Measurements from ENCODE around the gene TOGARAM1.

TOGARAM1 gene

DNA sequence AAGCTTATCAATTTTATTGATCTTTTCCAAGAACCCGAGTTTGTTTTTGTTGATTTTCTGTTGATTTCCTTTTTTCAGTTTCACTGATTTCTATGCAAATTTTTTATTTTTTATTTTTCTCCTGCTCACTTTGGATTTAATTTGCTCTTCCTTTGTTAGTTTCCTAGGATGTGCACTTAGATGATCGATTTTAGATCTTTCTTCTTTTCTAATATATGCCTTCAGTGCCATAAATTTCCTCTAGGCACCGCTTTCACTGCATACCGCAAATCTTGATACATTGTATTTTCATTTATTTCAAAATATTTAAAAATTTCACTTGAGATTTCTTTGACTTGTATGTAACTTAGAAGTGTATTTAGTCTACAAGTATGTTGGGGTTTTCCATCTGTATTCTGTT, 9.5 kb downstream of the TOGARAM1 start:
- no peak overlapping the region for H3K27ac ChIP-seq

DNA sequence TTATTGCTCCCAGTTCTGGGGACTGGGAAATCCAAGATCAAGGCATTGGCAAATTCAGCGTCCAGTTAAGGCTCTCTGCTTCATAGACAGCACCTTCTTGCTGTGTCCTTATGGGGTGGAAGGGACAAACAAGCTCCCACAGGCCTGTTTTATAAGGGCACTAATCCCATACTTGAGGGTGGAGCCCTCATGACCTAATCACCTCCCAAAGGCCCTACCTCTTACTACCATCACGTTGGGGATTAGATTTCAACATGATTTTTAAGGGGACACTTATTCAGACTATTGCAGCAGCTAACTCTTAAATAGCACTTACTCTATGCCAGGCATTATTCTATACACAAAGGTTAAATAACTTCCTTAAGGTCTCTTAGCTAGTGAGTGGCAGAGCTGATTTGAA, 17.3 kb downstream of the TOGARAM1 start:
- Histone ChIP-seq H3K9ac (no peak overlapping the region), H3K4me2 (no peak overlapping the region), H3K9me3 (replicated peaks in 1 of 11) (peaks cover 0 to 9% (median 0%) of the 10 kb centered on the region in 11 experiments; a peak in 5 of 22 replicates), H3K4me1 (no peaks in the 10 kb centered on the region), H4K20me1 (peaks cover 0 to 8% (median 0%) of the 10 kb centered on the region in 11 experiments; a peak in 2 of 22 replicates), H3K27ac (no peak overlapping the region), H3K4me3 (no peak overlapping the region), H3K27me3 (no peaks in the 10 kb centered on the region), H3K36me3 (peaks cover 0 to 6% (median 0%) of the 10 kb centered on the region in 11 experiments; a peak in 1 of 22 replicates)
- no peak for TF ChIP-seq Cebpa-rat (IDR thresholded peaks at IDR 0.05)

More for the DNA sequence above, 9.5 kb downstream of the TOGARAM1 start:
- H4K20me1 ChIP-seq: no peaks in the 10 kb centered on the region
- H3K9me3 ChIP-seq (replicated peaks in 1 of 11): peaks cover 46 to 77% (median 62%) of the 10 kb centered on the region in 11 experiments
- H3K27me3 ChIP-seq: no peaks in the 10 kb centered on the region
- TF ChIP-seq Cebpa-rat (IDR thresholded peaks at IDR 0.05): no peak
- no peak overlapping the region for H3K9ac ChIP-seq
- H3K4me3 ChIP-seq: no peak overlapping the region; a peak in 1 of 20 replicates
- peaks cover 4 to 48% (median 29%) of the 10 kb centered on the region in 11 experiments; a peak in 13 of 22 replicates for H3K36me3 ChIP-seq
- no peak overlapping the region for H3K4me2 ChIP-seq
- peaks cover 0 to 22% (median 7%) of the 10 kb centered on the region in 10 experiments; a peak in 10 of 20 replicates for H3K4me1 ChIP-seq

DNA sequence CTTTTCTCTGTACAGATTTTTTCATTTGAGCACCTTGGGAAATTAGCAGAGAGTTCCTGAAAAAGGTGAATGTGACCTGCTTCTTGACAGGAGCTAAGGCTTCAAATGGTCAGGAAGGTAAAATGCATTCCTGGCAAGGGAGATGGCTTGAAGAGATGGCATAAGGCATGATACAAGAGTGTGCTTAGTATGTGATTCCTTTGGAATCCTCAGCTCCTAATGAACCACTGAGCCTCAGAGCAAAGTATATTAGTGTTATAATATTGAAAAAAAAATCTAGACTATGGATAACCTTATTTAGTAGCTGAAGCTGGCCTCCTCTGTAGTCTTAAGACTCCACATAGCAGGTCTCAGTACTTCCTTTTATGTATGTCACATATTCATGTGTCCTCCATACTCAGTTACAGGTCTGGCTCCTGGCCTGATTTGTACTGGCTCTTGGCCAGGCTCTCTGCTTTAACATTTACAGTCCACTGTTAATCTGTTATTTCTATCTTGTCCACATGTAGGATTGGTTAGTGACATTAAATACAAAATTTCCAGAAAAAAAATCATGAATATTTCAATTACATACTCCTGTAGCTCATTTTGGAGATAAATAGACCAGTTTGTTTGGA, 17.9 kb downstream of the TOGARAM1 start:
- no peak overlapping the region for H3K9ac ChIP-seq
- peaks cover 0 to 3% (median 0%) of the 10 kb centered on the region in 10 experiments; a peak in 1 of 20 replicates for H3K4me1 ChIP-seq
- no peaks in the 10 kb centered on the region for H3K27me3 ChIP-seq
- H3K4me3 ChIP-seq: no peak overlapping the region
- peaks cover 0 to 6% (median 0%) of the 10 kb centered on the region in 11 experiments; a peak in 1 of 22 replicates for H3K36me3 ChIP-seq
- TF ChIP-seq Cebpa-rat (IDR thresholded peaks at IDR 0.05): no peak
- no peak overlapping the region for H3K4me2 ChIP-seq
- H3K9me3 ChIP-seq (replicated peaks in 1 of 11): peaks cover 0 to 8% (median 0%) of the 10 kb centered on the region in 11 experiments; a peak in 4 of 22 replicates
- H4K20me1 ChIP-seq: peaks cover 0 to 8% (median 0%) of the 10 kb centered on the region in 11 experiments; a peak in 2 of 22 replicates
- no peak overlapping the region for H3K27ac ChIP-seq

DNA sequence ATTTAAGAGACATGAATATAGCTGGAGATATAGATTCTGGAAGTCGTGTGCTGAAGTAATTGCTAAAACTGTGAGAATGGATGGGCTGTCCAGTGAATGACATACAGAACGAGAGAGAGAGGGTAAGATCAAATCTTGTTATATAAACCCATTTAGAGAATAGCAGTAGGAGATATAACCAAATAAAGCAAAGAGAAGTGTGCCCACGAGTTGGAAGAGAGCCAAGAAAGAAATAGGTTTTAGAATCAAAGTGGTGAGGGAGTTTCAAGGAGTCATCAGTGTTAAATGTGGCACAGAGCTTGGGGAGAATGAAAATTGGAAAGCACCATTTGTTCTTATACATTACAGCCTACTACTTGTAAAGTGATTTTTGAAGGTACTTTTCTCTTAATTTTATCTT, 19.2 kb downstream of the TOGARAM1 start:
- Histone ChIP-seq H4K20me1 (peaks cover 0 to 8% (median 0%) of the 10 kb centered on the region in 11 experiments; a peak in 2 of 22 replicates), H3K4me1 (peaks cover 0 to 5% (median 0%) of the 10 kb centered on the region in 10 experiments; a peak in 1 of 20 replicates), H3K4me3 (no peak overlapping the region), H3K36me3 (peaks cover 0 to 6% (median 0%) of the 10 kb centered on the region in 11 experiments; a peak in 3 of 22 replicates), H3K9me3 (replicated peaks in 1 of 11) (peaks cover under 1 to 13% (median 8%) of the 10 kb centered on the region in 11 experiments; a peak in 19 of 22 replicates), H3K27me3 (no peaks in the 10 kb centered on the region), H3K9ac (no peak overlapping the region), H3K27ac (no peak overlapping the region), H3K4me2 (no peak overlapping the region)
- TF ChIP-seq Cebpa-rat (IDR thresholded peaks at IDR 0.05): no peak

DNA sequence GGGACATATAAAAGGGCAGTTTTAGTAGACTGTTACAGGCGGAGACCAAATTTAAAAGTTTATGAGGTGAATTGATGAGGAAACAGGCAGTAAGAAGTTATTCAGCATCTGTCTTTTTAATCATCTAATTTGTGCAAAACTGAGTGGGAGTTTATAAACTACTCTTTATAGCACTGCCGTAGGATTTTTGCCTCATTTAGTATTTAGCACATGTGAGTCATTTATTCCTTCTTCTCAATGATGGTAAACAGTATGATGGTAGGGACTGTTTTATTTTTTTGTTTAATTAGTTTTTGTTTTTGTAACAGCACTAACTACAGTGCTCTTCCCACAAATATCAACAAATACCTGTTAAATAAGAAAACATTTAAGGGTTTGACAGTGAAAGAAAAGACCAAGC, 20.6 kb downstream of the TOGARAM1 start:
- H4K20me1 ChIP-seq: peaks cover 0 to 8% (median 0%) of the 10 kb centered on the region in 11 experiments; a peak in 2 of 22 replicates
- no peak overlapping the region for H3K9ac ChIP-seq
- no peaks in the 10 kb centered on the region for H3K27me3 ChIP-seq
- H3K4me2 ChIP-seq: no peak overlapping the region
- peaks cover 9 to 23% (median 17%) of the 10 kb centered on the region in 11 experiments; a peak in 20 of 22 replicates for H3K9me3 ChIP-seq (replicated peaks in 1 of 11)
- no peak overlapping the region for H3K27ac ChIP-seq
- TF ChIP-seq Cebpa-rat (IDR thresholded peaks at IDR 0.05): no peak
- H3K4me3 ChIP-seq: no peak overlapping the region
- peaks cover 0 to 5% (median 0%) of the 10 kb centered on the region in 10 experiments; a peak in 1 of 20 replicates for H3K4me1 ChIP-seq
- H3K36me3 ChIP-seq: peaks cover 0 to 6% (median 0%) of the 10 kb centered on the region in 11 experiments; a peak in 4 of 22 replicates

DNA sequence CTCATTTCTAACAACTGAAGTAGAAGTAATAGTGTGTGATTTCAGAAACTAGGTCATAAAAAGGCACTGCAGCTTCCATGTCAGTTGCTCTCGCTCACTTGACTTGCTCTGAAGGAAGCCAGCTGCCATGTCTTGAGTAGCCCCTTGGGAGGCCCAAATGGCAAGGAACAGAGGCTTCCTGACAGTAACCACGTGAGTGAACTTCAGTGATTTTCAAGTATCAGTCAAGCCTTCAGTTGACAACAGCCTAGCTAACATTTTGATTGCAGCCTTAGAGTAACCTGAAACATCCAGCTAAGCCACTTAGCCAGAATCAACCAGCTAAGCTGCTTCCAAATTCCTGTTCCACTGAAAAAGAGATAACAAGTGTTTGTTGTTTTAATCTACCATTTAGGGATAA, 26.7 kb downstream of the TOGARAM1 start:
- TF ChIP-seq Cebpa-rat (IDR thresholded peaks at IDR 0.05): no peak
- Histone ChIP-seq H3K9me3 (replicated peaks in 1 of 11) (peaks cover 9 to 34% (median 20%) of the 10 kb centered on the region in 11 experiments; a peak in 20 of 22 replicates), H3K27ac (peak overlapping the region in 3 of 11 experiments; percentile 5 to 41 (median 8); a peak in 3 of 22 replicates), H4K20me1 (no peaks in the 10 kb centered on the region), H3K4me3 (no peak overlapping the region; a peak in 1 of 20 replicates), H3K9ac (no peak overlapping the region), H3K4me1 (peaks cover 13 to 24% (median 19%) of the 10 kb centered on the region in 10 experiments), H3K27me3 (no peaks in the 10 kb centered on the region), H3K4me2 (peak overlapping the region; percentile 29 to 94 (median 55)), H3K36me3 (peaks cover 0 to 5% (median 0%) of the 10 kb centered on the region in 11 experiments; a peak in 4 of 22 replicates)

DNA sequence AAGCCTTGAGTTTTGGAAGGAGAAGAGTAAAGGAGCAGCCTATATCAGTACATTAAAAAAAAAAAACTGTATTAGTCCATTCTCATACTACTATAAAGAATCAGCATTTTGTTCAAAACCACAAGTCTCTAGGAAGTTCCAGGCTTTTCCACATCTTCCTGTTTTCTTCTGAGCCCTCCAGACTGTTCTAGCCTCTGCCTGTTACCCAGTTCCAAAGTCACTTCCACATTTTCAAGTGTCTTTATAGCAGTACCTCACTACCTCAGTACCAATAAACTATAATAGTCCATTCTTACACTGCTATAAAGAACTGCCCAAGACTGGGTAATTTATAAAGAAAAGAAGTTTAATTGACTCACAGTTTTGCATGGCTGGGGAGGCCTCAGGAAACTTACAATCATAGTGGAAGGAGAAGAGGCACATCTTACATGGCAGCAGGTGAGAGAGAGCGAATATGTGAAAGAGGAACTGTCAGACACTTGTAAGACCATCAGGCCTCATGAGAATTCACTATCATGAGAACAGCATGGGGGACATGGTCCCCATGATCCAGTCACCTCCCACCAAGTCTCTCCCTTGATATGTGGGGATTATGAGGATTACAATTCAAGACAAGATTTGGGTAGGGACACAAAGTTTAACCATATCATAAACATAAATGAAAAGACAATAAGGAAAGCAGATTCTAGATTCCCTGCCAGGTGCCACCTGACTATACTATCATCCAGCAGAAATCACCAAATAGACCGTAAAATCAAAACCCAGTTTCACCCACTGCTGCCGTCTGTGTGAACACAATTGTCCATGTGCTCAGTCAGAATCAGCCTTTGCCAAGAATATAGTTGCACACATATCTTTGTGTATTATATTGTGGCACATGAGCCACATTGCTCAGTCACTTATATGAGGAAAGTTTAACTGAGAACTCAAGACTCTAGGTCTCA, 27.8 kb downstream of the TOGARAM1 start:
- Histone ChIP-seq H3K4me3 (no peak overlapping the region), H3K36me3 (peaks cover 0 to 11% (median 0%) of the 10 kb centered on the region in 11 experiments; a peak in 7 of 22 replicates), H3K27ac (no peak overlapping the region), H3K4me2 (peak overlapping the region in 10 of 11 experiments; percentile 5 to 94 (median 55); a peak in 13 of 22 replicates), H4K20me1 (no peaks in the 10 kb centered on the region), H3K9me3 (replicated peaks in 1 of 11) (peaks cover 9 to 34% (median 20%) of the 10 kb centered on the region in 11 experiments; a peak in 20 of 22 replicates), H3K27me3 (no peaks in the 10 kb centered on the region), H3K9ac (no peak overlapping the region), H3K4me1 (peaks cover 13 to 22% (median 19%) of the 10 kb centered on the region in 10 experiments)
- no peak for TF ChIP-seq Cebpa-rat (IDR thresholded peaks at IDR 0.05)

DNA sequence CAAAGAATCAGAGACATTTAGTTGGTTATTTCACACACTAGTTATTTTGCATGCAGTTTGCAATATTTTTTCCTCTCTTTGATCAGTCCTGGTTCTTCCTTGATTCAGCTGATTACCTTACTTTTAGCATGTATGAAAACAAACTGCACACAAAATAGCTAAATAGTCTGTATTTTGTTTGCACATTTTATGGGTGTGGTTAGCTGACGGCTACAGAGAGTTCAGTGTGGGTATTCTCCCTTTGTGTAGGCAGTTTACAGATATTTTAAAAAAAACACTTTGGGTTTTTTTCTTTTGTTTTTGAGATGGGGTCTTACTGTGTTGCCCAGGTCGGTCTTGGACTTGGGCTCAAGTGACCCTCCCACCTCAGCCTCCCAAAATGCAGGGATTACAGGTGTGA, 28.5 kb downstream of the TOGARAM1 start:
- no peak overlapping the region for H3K9ac ChIP-seq
- no peak for TF ChIP-seq Cebpa-rat (IDR thresholded peaks at IDR 0.05)
- peaks cover 5 to 30% (median 15%) of the 10 kb centered on the region in 11 experiments; a peak in 20 of 22 replicates for H3K9me3 ChIP-seq (replicated peaks in 1 of 11)
- no peak overlapping the region for H3K27ac ChIP-seq
- H3K4me2 ChIP-seq: no peak overlapping the region
- no peaks in the 10 kb centered on the region for H3K27me3 ChIP-seq
- H3K36me3 ChIP-seq: peaks cover 0 to 7% (median 0%) of the 10 kb centered on the region in 11 experiments; a peak in 5 of 22 replicates
- no peaks in the 10 kb centered on the region for H4K20me1 ChIP-seq
- H3K4me3 ChIP-seq: no peak overlapping the region
- peaks cover 13 to 21% (median 19%) of the 10 kb centered on the region in 10 experiments for H3K4me1 ChIP-seq

All from BLaER1 treated with 17β-estradiol and CSF1 and Interleukin-3, amounts not matched to agents 10 nM and 100 nM (cell line).